IMR-90 (cell line): ENCODE measurements around the gene CCR5AS.

Source experiments
- ATAC-seq: fragments of 200-7000 bp; cut with Tn5 transposase; 2 replicates; pipeline ENCODE4 v1.9.1; 2020; ENCODE audit warnings: low read depth, mild to moderate bottlenecking, moderate library complexity
- BruUV-seq: library from RNA; stranded (reverse); fragments of 400-500 nt; replicated peaks from 2 replicates; lab custom pipeline; 2021; lab: Mats Ljungman, UMichigan
- CTCF ChIA-PET: fragments of 300-600 bp; formaldehyde crosslinking; extraction: SDS; loops from one replicate; lab custom pipeline; 2021; ENCODE audit warnings: antibody characterized with exemption; lab: Yijun Ruan, JAX
- POLR2A ChIA-PET: fragments of 300-600 bp; sonication (Branson Sonifier 250); formaldehyde crosslinking; loops from one replicate; lab custom pipeline; 2022; ENCODE audit warnings: antibody characterized with exemption; ENCODE audit not compliant: unreplicated experiment; lab: Charles Lee
- DNase-seq: peaks from one replicate; pipeline ENCODE4 v3.0.0; 2013
- H2AFZ ChIP-seq: replicated peaks from 2 replicates; pipeline ENCODE3; 2013; ENCODE audit warnings: low read length, mild to moderate bottlenecking; ENCODE audit not compliant: poor library complexity
- H2AK5ac ChIP-seq: 2 replicates; pipeline ENCODE4 v1.6.1; 2013; ENCODE audit warnings: low read depth, low read length, inconsistent platforms
- H2AK9ac ChIP-seq: replicated peaks from 2 replicates; pipeline ENCODE3; 2013; ENCODE audit warnings: mild to moderate bottlenecking, low read depth, low read length, moderate library complexity; ENCODE audit not compliant: poor library complexity
- H2BK120ac ChIP-seq: 2 replicates; pipeline ENCODE4 v1.6.1; 2013; ENCODE audit warnings: low read depth, low read length, inconsistent platforms
- H2BK15ac ChIP-seq: 3 replicates; pipeline ENCODE4 v1.6.1; 2013; ENCODE audit warnings: low read depth, low read length, inconsistent platforms
- H2BK20ac ChIP-seq: 2 replicates; pipeline ENCODE4 v1.6.1; 2013; ENCODE audit warnings: low read depth, mild to moderate bottlenecking, inconsistent platforms, low read length, moderate library complexity
- H2BK5ac ChIP-seq: 2 replicates; pipeline ENCODE4 v1.6.1; 2013; ENCODE audit warnings: mild to moderate bottlenecking, low read depth, low read length, inconsistent platforms; ENCODE audit not compliant: poor library complexity, severe bottlenecking
- H3K14ac ChIP-seq: replicated peaks from 2 replicates; pipeline ENCODE4 v1.6.1; 2013; ENCODE audit warnings: low read depth, low read length, inconsistent platforms
- H3K18ac ChIP-seq: 2 replicates; pipeline ENCODE4 v1.6.1; 2013; ENCODE audit warnings: low read depth, low read length, control low read depth
- H3K23ac ChIP-seq: 2 replicates; pipeline ENCODE4 v1.6.1; 2013; ENCODE audit warnings: low read depth, low read length, inconsistent platforms
- H3K27ac ChIP-seq: 2 replicates; pipeline ENCODE4 v1.5.1; 2013; ENCODE audit warnings: mild to moderate bottlenecking, control low read depth, low read length; ENCODE audit not compliant: insufficient read depth
- H3K27me3 ChIP-seq: 2 replicates; pipeline ENCODE4 v1.6.1; 2013; ENCODE audit warnings: low read length; ENCODE audit not compliant: control insufficient read depth, insufficient read depth
- H3K36me3 ChIP-seq: 2 replicates; pipeline ENCODE4 v1.6.1; 2013; ENCODE audit warnings: low read length, mixed read lengths; ENCODE audit not compliant: control insufficient read depth, insufficient read depth
- H3K4ac ChIP-seq: 2 replicates; pipeline ENCODE4 v1.6.1; 2013; ENCODE audit warnings: low read depth, low read length, inconsistent platforms
- H3K4me1 ChIP-seq: 2 replicates; pipeline ENCODE4 v1.6.1; 2013; ENCODE audit warnings: low read length, mixed read lengths; ENCODE audit not compliant: control insufficient read depth, insufficient read depth
- H3K4me2 ChIP-seq: 2 replicates; pipeline ENCODE4 v1.6.1; 2013; ENCODE audit warnings: low read depth, mild to moderate bottlenecking, control low read depth, low read length, moderate library complexity
- H3K4me3 ChIP-seq: 2 replicates; pipeline ENCODE4 v1.5.1; 2013; ENCODE audit warnings: low read depth, mild to moderate bottlenecking, control low read depth, low read length, moderate library complexity; ENCODE audit not compliant: insufficient read depth
- H3K56ac ChIP-seq: 2 replicates; pipeline ENCODE4 v1.6.1; 2013; ENCODE audit warnings: low read length, inconsistent platforms; ENCODE audit not compliant: insufficient read depth; ENCODE audit errors: extremely low read depth
- H3K79me1 ChIP-seq, 2 experiments: 2 replicates each; pipeline ENCODE4 v1.6.1; 2013; ENCODE audit warnings: low read length in 2 of 2, inconsistent platforms in 1 of 2, low read depth in 1 of 2
- H3K9ac ChIP-seq: 2 replicates; pipeline ENCODE4 v1.6.1; 2013; ENCODE audit warnings: low read depth, low read length, control low read depth
- H3K9me1 ChIP-seq: 2 replicates; pipeline ENCODE4 v1.6.1; 2013; ENCODE audit warnings: low read length, inconsistent platforms; ENCODE audit not compliant: insufficient read depth
- H3K9me3 ChIP-seq: 2 replicates; pipeline ENCODE4 v1.6.1; 2013; ENCODE audit warnings: low read length; ENCODE audit not compliant: control insufficient read depth, insufficient read depth
- H4K20me1 ChIP-seq: 2 replicates; pipeline ENCODE4 v1.6.1; 2013; ENCODE audit warnings: low read length, inconsistent platforms; ENCODE audit not compliant: insufficient read depth
- H4K5ac ChIP-seq: 2 replicates; pipeline ENCODE4 v1.6.1; 2013; ENCODE audit warnings: mild to moderate bottlenecking, low read depth, low read length, control low read depth
- H4K8ac ChIP-seq, 2 experiments: 2 replicates each; pipeline ENCODE4 v1.6.1; 2013; ENCODE audit warnings: low read depth in 2 of 2, low read length in 2 of 2, control low read depth in 1 of 2, inconsistent platforms in 1 of 2
- H4K91ac ChIP-seq: 2 replicates; pipeline ENCODE4 v1.6.1; 2013; ENCODE audit warnings: low read depth, low read length, inconsistent platforms; ENCODE audit not compliant: insufficient read depth
- BHLHE40 ChIP-seq: fragments of 150-350 bp; IDR thresholded peaks from 2 replicates; pipeline ENCODE4 v1.6.1; 2016; ENCODE audit warnings: mild to moderate bottlenecking, low read depth, low read length
- MXI1 ChIP-seq: IDR thresholded peaks from 2 replicates; pipeline ENCODE4 v1.6.1; 2012; ENCODE audit warnings: low read depth, mild to moderate bottlenecking, low read length, moderate library complexity, borderline replicate concordance
- NFE2L2 ChIP-seq: fragments of 150-350 bp; IDR thresholded peaks from 2 replicates; pipeline ENCODE4 v1.6.1; 2016; ENCODE audit warnings: low read depth, mild to moderate bottlenecking, low read length
- RAD21 ChIP-seq: IDR thresholded peaks from 2 replicates; pipeline ENCODE4 v1.6.1; 2012; ENCODE audit warnings: low read length, improper control_type of control experiment
- RFX5 ChIP-seq: IDR thresholded peaks from 2 replicates; pipeline ENCODE4 v1.8.0; 2012; ENCODE audit warnings: low read depth, mild to moderate bottlenecking, low read length, moderate library complexity
- SMC3 ChIP-seq: fragments of 150-350 bp; IDR thresholded peaks from 2 replicates; pipeline ENCODE4 v1.6.1; 2016; ENCODE audit warnings: low read depth, mild to moderate bottlenecking, antibody characterized with exemption, low read length, moderate library complexity
- WGBS, 2 experiments: methylation state at CpG; one replicate each; pipeline versions ENCODE4 v1.1.5 to v1.1.7; 2013; ENCODE audit warnings: missing lambda C conversion rate in 2 of 2; ENCODE audit not compliant: insufficient read length in 1 of 2; ENCODE audit errors: extremely low coverage in 2 of 2; 5-methylcytosine and 5-hydroxymethylcytosine counted together
- dilution Hi-C: fragments of 300-500 bp; cut with HindIII; formaldehyde crosslinking; loops from one replicate; pipeline ENCODE4 v1.14.3; 2018; ENCODE audit warnings: low sequenced_read_pairs; ENCODE audit not compliant: unreplicated experiment
- in situ Hi-C: fragments of 300-500 bp; cut with MboI; formaldehyde crosslinking; loops from 3 replicates; pipeline ENCODE4 v1.14.3; 2019; ENCODE audit warnings: low sequenced_read_pairs, inconsistent platforms, mixed read lengths
- intact Hi-C: fragments of 100-400 bp; cut with micrococcal nuclease; formaldehyde crosslinking; loops from 2 replicates; pipeline ENCODE4 v1.10.0; 2022
- TF ChIP-seq, protein P1 (sequence below): fragments of 150-350 bp; IDR thresholded peaks from 2 replicates; pipeline ENCODE4 v1.6.1; 2016; ENCODE audit warnings: low read depth, mild to moderate bottlenecking, low read length, moderate library complexity, borderline replicate concordance
- TF ChIP-seq, protein P2 (sequence below): conservative IDR thresholded peaks from 2 replicates; pipeline ENCODE4 v1.5.1; 2012; ENCODE audit warnings: mild to moderate bottlenecking, low read depth, low read length, improper control_type of control experiment
- TF ChIP-seq, protein P3 (sequence below): fragments of 150-350 bp; IDR thresholded peaks from 2 replicates; pipeline ENCODE4 v1.6.1; 2017; ENCODE audit warnings: mild to moderate bottlenecking, antibody characterized with exemption, low read length, low read depth

CCR5AS gene

DNA sequence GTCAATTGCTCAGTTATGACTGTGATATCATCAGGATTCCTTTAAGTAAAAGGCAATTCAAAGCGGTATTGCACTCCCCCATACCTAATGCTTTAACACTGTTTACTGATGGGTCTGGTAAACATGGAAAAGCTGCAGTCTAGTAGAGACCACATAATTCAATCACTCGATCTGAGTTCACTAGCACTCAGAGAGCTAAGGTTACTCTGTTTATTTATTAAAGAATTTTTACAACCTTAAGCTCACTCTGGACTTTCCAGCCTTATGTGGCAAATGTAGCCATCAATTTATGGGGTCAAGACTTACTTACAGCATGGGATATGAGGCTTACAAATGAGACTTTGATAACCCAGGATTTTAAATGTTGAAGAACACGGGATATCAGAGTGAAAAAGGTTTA lies 71.3 kb downstream of the CCR5AS start:
- dilution Hi-C loops (no loop called here), intact Hi-C loops (no loop called here), in situ Hi-C loops (no loop called here)
- Histone ChIP-seq H2AK9ac (no peak overlapping the region), H3K27me3 (peaks cover 9% of the 10 kb centered on the region), H2BK15ac (no peak overlapping the region), H3K79me1 (no peaks in the 10 kb centered on the region), H3K14ac (no peak overlapping the region), H4K20me1 (no peaks in the 10 kb centered on the region), H3K36me3 (no peaks in the 10 kb centered on the region), H3K18ac (no peak overlapping the region), H2BK5ac (no peak overlapping the region), H3K9ac (no peak overlapping the region), H2BK120ac (no peak overlapping the region), H2AFZ (no peak overlapping the region), H2BK20ac (no peak overlapping the region), H2AK5ac (no peak overlapping the region), H4K91ac (no peak overlapping the region), H4K5ac (no peak overlapping the region), H3K4ac (no peak overlapping the region), H3K4me3 (no peak overlapping the region), H3K4me2 (no peak overlapping the region), H3K9me1 (no peaks in the 10 kb centered on the region), H3K23ac (no peak overlapping the region), H3K9me3 (peaks cover 4% of the 10 kb centered on the region; the same call in 1 of the 2 replicates), H4K8ac (no peak overlapping the region), H3K56ac (no peak overlapping the region), H3K27ac (no peak overlapping the region), H3K4me1 (no peaks in the 10 kb centered on the region)
- ATAC-seq (no peak), DNase-seq (no peak)
- BruUV-seq: no TSS peak
- TF ChIP-seq SMC3 (no peak), MXI1 (no peak), NFE2L2 (no peak), RFX5 (no peak), RAD21 (no peak), BHLHE40 (no peak)
- TF ChIP-seq, protein P1, sequence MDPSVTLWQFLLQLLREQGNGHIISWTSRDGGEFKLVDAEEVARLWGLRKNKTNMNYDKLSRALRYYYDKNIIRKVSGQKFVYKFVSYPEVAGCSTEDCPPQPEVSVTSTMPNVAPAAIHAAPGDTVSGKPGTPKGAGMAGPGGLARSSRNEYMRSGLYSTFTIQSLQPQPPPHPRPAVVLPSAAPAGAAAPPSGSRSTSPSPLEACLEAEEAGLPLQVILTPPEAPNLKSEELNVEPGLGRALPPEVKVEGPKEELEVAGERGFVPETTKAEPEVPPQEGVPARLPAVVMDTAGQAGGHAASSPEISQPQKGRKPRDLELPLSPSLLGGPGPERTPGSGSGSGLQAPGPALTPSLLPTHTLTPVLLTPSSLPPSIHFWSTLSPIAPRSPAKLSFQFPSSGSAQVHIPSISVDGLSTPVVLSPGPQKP: no peak
- TF ChIP-seq, protein P2, sequence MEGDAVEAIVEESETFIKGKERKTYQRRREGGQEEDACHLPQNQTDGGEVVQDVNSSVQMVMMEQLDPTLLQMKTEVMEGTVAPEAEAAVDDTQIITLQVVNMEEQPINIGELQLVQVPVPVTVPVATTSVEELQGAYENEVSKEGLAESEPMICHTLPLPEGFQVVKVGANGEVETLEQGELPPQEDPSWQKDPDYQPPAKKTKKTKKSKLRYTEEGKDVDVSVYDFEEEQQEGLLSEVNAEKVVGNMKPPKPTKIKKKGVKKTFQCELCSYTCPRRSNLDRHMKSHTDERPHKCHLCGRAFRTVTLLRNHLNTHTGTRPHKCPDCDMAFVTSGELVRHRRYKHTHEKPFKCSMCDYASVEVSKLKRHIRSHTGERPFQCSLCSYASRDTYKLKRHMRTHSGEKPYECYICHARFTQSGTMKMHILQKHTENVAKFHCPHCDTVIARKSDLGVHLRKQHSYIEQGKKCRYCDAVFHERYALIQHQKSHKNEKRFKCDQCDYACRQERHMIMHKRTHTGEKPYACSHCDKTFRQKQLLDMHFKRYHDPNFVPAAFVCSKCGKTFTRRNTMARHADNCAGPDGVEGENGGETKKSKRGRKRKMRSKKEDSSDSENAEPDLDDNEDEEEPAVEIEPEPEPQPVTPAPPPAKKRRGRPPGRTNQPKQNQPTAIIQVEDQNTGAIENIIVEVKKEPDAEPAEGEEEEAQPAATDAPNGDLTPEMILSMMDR: no peak
- TF ChIP-seq, protein P3, sequence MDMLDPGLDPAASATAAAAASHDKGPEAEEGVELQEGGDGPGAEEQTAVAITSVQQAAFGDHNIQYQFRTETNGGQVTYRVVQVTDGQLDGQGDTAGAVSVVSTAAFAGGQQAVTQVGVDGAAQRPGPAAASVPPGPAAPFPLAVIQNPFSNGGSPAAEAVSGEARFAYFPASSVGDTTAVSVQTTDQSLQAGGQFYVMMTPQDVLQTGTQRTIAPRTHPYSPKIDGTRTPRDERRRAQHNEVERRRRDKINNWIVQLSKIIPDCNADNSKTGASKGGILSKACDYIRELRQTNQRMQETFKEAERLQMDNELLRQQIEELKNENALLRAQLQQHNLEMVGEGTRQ: no peak
- WGBS, 2 experiments: no CpG with 5 or more reads among the region's 3 CpGs
- ChIA-PET CTCF (interaction anchor here (0.9 kb wide), 1 partner anchor 11 kb away, joined by 3 read pairs; no protein-coding TSS in a partner anchor), POLR2A (no interaction called here)
